Ramos (cell line): ENCODE data around the gene SCML1.

Source experiments
- in situ Hi-C: fragments of 300-500 bp; cut with MboI; formaldehyde crosslinking; loops from one replicate; pipeline ENCODE4 v1.14.3; 2022; ENCODE audit warnings: low sequenced_read_pairs; ENCODE audit not compliant: unreplicated experiment

Gene SCML1, protein sequence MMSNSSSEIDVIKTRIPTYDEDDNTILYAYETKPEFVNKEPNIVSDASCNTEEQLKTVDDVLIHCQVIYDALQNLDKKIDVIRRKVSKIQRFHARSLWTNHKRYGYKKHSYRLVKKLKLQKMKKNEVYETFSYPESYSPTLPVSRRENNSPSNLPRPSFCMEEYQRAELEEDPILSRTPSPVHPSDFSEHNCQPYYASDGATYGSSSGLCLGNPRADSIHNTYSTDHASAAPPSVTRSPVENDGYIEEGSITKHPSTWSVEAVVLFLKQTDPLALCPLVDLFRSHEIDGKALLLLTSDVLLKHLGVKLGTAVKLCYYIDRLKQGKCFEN

DNA sequence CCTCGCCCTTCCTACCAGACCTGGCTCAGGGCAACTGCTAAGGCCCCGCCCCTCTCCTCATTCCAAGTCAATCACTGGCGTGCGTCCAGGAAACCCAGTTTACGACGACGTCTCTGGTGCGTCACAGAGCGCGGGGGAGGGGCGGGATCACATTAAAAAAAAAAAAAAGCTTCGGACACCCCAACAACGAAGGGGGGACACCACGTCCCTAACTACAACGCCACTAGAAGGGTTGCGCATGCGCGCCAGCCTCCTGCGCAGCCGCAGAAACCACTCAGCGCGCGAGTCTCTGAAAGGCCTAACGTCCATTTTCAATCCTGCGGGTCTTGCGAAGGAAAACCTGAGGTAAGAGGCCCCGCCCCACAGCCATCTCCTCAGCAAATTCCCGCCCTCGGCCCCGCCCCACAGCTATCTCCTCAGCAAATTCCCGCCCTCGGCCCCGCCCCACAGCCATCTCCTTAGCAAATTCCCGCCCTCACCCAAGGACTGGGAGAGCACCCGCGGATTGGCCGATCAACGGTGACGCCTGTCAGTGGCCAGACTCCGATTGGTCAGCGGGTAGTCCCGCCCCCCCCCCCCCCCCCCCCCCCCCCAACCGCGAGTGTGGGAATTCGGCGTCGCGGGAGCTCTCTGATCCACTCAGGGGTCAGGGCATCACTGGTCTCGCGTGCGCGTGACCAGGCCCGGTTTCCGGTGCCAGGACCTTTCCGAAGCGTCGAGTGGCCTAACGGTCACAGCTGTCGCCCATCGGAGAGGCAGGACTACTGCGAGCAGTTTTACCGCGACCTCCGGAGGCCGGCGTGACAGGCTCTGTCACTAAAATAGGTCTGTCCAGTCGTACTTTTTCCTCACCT is at the start of gene SCML1:
TSS of gene SCML1 (plus strand) at position 638 of the 854 bp plus-strand sequence. CDS start 6,694 bp downstream, outside the sequence.
- in situ Hi-C loops: no loop called here

DNA sequence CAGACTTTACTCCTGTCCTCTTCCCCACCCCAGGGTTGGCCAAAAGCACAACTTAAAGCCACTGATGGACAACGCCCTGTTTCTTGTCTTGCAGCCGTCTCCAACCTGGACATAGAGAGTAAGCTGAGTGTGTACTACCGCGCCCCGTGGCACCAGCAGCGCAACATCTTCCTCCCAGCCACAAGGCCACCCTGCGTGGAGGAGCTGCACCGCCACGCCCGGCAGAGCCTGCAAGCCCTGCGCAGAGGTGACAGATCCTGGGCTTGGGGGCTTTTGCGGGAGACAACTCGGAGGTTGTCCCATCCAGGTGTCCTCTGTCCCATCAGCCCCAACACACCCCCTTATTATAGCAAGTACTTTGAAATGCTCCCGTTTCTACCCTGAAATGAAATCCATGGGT is 49.6 kb upstream of the SCML1 start:
- in situ Hi-C loops: no loop called here

DNA sequence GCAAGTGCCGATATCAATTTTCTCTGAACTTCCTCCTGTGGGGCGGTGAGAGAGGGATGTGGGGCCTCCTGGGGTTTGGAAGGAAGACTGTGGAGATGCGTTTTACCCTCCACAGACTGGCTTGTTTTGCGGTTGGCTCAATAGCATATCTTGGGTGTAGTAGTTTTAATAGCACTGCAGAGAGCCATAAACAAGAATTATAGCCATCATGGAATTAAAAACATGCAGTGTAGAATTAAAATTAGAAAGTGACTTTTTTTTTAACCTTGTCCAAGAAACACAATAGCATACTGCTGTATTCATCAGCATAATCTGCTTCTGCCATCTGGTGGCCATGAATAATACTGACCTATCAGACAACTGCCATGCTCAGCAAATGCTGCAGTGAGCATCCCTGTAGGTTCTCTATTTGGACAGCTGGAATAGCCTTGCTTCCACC is 47.3 kb upstream of the SCML1 start:
- in situ Hi-C loops: no loop called here

- in situ Hi-C loops: no loop called here
Observed at GRCh38 chrX:17692709-17693346, 44.5 kb upstream of the SCML1 start.

DNA sequence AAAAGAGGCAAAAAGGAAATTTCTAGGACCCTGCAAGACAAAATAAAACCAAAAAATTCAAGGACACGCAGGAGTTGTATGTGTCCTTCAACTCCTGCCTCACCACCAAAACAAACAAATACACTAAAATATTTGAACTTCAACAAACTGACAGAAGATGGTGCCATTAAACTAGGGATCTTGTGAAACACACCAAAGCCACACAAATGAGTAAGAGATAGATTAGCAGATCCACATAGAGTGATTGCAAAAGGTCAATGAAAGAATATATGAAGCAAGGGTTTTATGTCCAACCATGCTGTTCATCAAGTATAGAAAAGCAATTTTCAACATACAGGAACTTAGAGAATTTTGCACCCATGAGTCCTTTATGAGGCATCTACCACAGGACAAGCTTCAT is 40.1 kb upstream of the SCML1 start:
- in situ Hi-C loops: no loop called here

- in situ Hi-C loops: no loop called here
Observed at GRCh38 chrX:17700976-17701375, 36.3 kb upstream of the SCML1 start.

- in situ Hi-C loops: no loop called here
Observed at GRCh38 chrX:17703201-17703600, 34.1 kb upstream of the SCML1 start.

GRCh38 chrX:17705211-17705610 is 32.1 kb upstream of the SCML1 start:
- in situ Hi-C loops: no loop called here

- in situ Hi-C loops: no loop called here
Observed at GRCh38 chrX:17706676-17707075, 30.6 kb upstream of the SCML1 start.

DNA sequence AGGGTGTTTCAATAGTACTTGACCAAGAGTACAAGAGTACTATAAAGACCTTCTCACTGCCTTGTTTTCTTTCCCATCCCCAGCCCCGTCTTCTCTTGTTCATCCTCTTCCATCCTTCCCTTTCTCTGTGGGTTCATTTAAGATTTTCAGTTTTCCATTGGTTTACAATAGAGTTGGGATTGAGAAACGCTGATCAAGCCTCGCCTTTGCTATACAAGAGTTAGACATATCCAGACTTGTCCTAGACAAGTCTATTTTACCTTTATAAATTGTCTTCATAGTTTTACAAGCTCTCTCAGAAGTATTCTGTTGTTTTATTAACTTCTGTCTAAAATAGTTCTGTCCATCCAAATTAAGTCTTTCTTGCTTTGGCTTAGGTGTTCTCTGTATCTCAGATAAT is 29.6 kb upstream of the SCML1 start:
- in situ Hi-C loops: no loop called here

GRCh38 chrX:17710871-17711301 is 26.4 kb upstream of the SCML1 start:
- in situ Hi-C loops: no loop called here

DNA sequence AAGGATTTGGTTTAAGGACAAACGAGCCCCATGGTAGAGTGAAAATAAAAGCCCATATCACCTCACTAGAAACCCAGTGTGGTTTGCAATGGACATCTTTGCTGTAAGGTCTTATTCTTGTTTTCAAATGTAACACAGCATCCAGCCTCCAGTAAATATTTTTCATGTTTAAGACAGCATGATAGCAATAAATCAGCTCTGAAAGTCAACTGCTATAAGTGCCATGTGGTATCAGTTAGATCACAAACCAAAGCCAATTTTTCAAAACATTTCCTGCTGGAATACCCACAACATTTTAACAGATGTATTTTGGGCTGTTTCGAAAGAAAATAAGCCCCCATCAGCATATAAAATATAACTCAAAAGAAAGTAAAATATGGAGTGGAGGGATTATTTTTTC is 24.0 kb upstream of the SCML1 start:
- in situ Hi-C loops: no loop called here

DNA sequence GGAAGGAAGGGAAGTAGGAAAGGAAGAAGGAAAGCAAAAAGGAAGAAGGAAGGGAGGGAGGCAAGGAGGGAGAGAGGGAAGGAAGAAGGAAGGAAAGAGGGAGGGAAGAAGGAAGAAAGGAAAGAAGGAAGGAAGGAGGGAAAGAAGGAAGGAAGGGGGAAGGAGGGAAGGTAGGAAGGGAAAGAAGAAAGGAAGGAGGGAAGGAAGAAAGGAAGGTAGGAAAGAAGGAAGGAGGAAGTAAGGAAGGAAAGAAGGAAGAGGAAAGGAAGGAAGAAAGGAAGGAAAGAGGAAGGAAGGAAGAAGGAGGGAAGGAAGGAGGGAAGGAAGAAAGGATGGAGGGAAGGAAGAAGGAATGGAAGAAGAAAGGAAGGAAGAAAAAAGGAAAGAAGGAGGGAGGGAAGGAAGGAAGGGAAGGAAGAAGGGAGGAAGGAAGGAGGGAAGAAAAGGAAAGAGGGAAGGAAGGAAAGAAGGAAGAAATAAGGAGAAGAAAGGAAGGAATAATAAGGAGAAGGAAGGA is 18.6 kb upstream of the SCML1 start:
- in situ Hi-C loops: no loop called here

DNA sequence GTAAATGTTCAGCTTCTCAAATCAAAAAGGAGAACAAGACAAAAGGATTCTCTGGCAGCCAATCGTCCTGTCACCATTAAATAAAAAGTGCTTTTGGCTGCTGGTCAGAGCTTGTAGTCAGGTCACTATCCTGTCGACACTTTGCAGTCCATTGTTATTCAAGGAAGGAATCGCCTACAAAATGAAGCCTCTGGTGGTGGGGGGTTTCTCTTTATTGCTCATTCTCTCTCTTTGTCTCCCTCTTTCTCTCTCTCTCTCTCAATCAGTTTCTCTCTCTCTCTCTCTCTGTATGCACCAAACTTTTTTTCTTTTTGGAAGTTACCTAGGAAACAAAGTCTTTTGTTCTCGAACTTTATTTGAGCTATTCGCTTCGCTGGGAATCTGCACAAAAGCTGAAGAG is 17.6 kb upstream of the SCML1 start:
- in situ Hi-C loops: no loop called here

GRCh38 chrX:17721715-17722114 is 15.6 kb upstream of the SCML1 start:
- in situ Hi-C loops: no loop called here

- in situ Hi-C loops: no loop called here
Observed at GRCh38 chrX:17725181-17725580, 12.1 kb upstream of the SCML1 start.

GRCh38 chrX:17732138-17732783 is 5.0 kb upstream of the SCML1 start:
- in situ Hi-C loops: no loop called here

- in situ Hi-C loops: no loop called here
Observed at GRCh38 chrX:17735406-17735805, 1.9 kb upstream of the SCML1 start.

GRCh38 chrX:17736478-17736855 is 826 bp upstream of the SCML1 start:
- in situ Hi-C loops: no loop called here

DNA sequence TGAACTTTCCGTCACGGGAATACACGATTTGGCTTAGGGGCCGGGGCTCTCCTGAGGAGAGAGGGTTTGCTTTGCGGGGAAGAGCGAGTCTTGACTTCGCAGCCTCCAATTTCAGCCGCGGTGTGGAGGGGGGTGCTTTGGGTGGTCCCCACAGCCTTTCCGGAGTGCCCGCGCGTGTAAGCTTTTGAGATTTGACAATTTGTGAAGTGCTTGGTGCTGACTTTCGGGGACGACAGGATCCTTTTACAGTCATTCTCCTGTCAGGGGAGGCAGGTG is 355 bp downstream of the SCML1 start:
- in situ Hi-C loops: no loop called here
